GM23248 (cell line): ENCODE results near the gene SERPINA12. TPM values are rescaled to one million over a fixed set of nuclear protein-coding genes. Genes with fewer than 3 reads are reported as not detected.
A peak's percentile ranks its signal among the peaks of the same experiment; 100 is the strongest.
"Not testable (repeated sequence)": the region's sequence is repeated elsewhere in the genome, so short reads cannot be mapped to it uniquely, and the experiment has no call there.

Source experiments
- DNase-seq: peaks from one replicate; pipeline ENCODE4 v3.0.0-alpha.2; 2015
- H2AFZ ChIP-seq: fragments of 200-600 bp; sonication (generic); 2 replicates; pipeline ENCODE4 v1.6.1; 2016; ENCODE audit warnings: antibody characterized with exemption
- H3F3A ChIP-seq: fragments of 200-600 bp; sonication (generic); 2 replicates; pipeline ENCODE4 v1.6.1; 2016; ENCODE audit warnings: mild to moderate bottlenecking, antibody characterized with exemption, mixed run types; ENCODE audit not compliant: insufficient read depth
- H3K27ac ChIP-seq: fragments of 200-600 bp; sonication (generic); 2 replicates; pipeline ENCODE4 v1.5.1; 2016; ENCODE audit warnings: mild to moderate bottlenecking
- H3K27me3 ChIP-seq: fragments of 200-600 bp; sonication (generic); replicated peaks from 2 replicates; pipeline ENCODE4 v1.6.1; 2016; ENCODE audit warnings: mild to moderate bottlenecking; ENCODE audit not compliant: insufficient read depth
- H3K36me3 ChIP-seq: fragments of 200-600 bp; sonication (generic); 2 replicates; pipeline ENCODE4 v1.6.1; 2016; ENCODE audit warnings: low read depth, mild to moderate bottlenecking
- H3K4me1 ChIP-seq: fragments of 200-600 bp; sonication (generic); 2 replicates; pipeline ENCODE4 v1.6.1; 2016; ENCODE audit warnings: mild to moderate bottlenecking; ENCODE audit not compliant: insufficient read depth
- H3K4me2 ChIP-seq: fragments of 200-600 bp; sonication (generic); one replicate; pipeline ENCODE4 v1.6.1; 2016; ENCODE audit warnings: mild to moderate bottlenecking; ENCODE audit not compliant: unreplicated experiment
- H3K4me3 ChIP-seq: fragments of 200-600 bp; sonication (generic); 2 replicates; pipeline ENCODE4 v1.5.1; 2016; ENCODE audit warnings: mild to moderate bottlenecking
- H3K79me2 ChIP-seq: fragments of 200-600 bp; sonication (generic); 2 replicates; pipeline ENCODE4 v1.6.1; 2016; ENCODE audit warnings: mild to moderate bottlenecking; ENCODE audit not compliant: insufficient read depth
- H3K9ac ChIP-seq: fragments of 200-600 bp; sonication (generic); 2 replicates; pipeline ENCODE4 v1.6.1; 2016; ENCODE audit warnings: mild to moderate bottlenecking
- H3K9me2 ChIP-seq: fragments of 200-600 bp; sonication (generic); 2 replicates; pipeline ENCODE4 v1.6.1; 2016; ENCODE audit warnings: mixed run types, mild to moderate bottlenecking, moderate library complexity; ENCODE audit not compliant: insufficient read depth
- H3K9me3 ChIP-seq: fragments of 200-600 bp; sonication (generic); one replicate; pipeline ENCODE4 v1.6.1; 2017; ENCODE audit warnings: low read depth
- H4K20me1 ChIP-seq: fragments of 200-600 bp; sonication (generic); 2 replicates; pipeline ENCODE4 v1.6.0; 2016; ENCODE audit not compliant: insufficient read depth
- EZH2 ChIP-seq: fragments of 200-600 bp; sonication (generic); IDR thresholded peaks from 2 replicates; pipeline ENCODE4 v1.6.1; 2018; ENCODE audit warnings: antibody characterized with exemption, mild to moderate bottlenecking; ENCODE audit not compliant: insufficient read depth, poor library complexity, severe bottlenecking
- EZH2phosphoT487 ChIP-seq: fragments of 200-600 bp; sonication (generic); IDR thresholded peaks from 2 replicates; pipeline ENCODE4 v1.6.1; 2018; ENCODE audit warnings: antibody characterized with exemption, moderate library complexity, mild to moderate bottlenecking, low read depth; ENCODE audit not compliant: insufficient read depth
- WGBS, 2 experiments: methylation state at CpG; one replicate each; pipeline ENCODE4 v1.1.6; 2015 to 2017; ENCODE audit warnings: low lambda C conversion rate in 2 of 2, low coverage in 1 of 2; ENCODE audit errors: missing lambda C conversion rate in 2 of 2; 5-methylcytosine and 5-hydroxymethylcytosine counted together
- in situ Hi-C: fragments of 300-500 bp; cut with MboI; formaldehyde crosslinking; loops from 2 replicates; pipeline ENCODE4 v1.15.0; 2020
- polyA plus RNA-seq: library from polyadenylated mRNA; unstranded; fragments of >200 nt; fragmentation: Nextera tagmentation; extraction: Ambion mirVana; gene quantifications from 2 replicates; pipeline ENCODE4 v1.2.1, GENCODE V29; 2016
- total RNA-seq: library from RNA; depleted of rRNA; stranded (reverse); fragments of >200 nt; shearing (Covaris generic); gene quantifications from 2 replicates; pipeline ENCODE4 v1.2.3, GENCODE V29; 2014

SERPINA12 gene
- total and polyA plus RNA-seq, 2 experiments from 2014 or later = not detected

GRCh38 chr14:94485944-94486841 lies 23.1 kb downstream of the SERPINA12 start:
- H3F3A ChIP-seq = peaks cover 5% of the 10 kb centered on the region; the same call in 1 of the 2 replicates
- no peaks in the 10 kb centered on the region for H3K36me3 ChIP-seq
- H3K9me3 ChIP-seq = no peaks in the 10 kb centered on the region
- no peak overlapping the region for H3K27ac ChIP-seq
- DNase-seq = peak; percentile 75
- whole genome bisulfite sequencing, 2 experiments = 15 to 18% methylated on average over 26 of the region's 26 CpGs
- in situ Hi-C loops = no loop called here
- H3K4me3 ChIP-seq = no peak overlapping the region
- TF ChIP-seq EZH2phosphoT487 = no peak
- no peak for TF ChIP-seq EZH2
- no peaks in the 10 kb centered on the region for H4K20me1 ChIP-seq
- H3K4me1 ChIP-seq = peaks cover 8% of the 10 kb centered on the region
- H3K79me2 ChIP-seq = no peaks in the 10 kb centered on the region
- peak overlapping the region; percentile 59; the same call in 1 of the 2 replicates for H2AFZ ChIP-seq
- no peaks in the 10 kb centered on the region for H3K9me2 ChIP-seq
- H3K4me2 ChIP-seq = peak overlapping the region; percentile 41
- peaks cover 17% of the 10 kb centered on the region for H3K27me3 ChIP-seq
- H3K9ac ChIP-seq = no peak overlapping the region

- 82 to 85% methylated on average over 5 of the region's 5 CpGs for WGBS, 2 experiments
- no peak for TF ChIP-seq EZH2
- TF ChIP-seq EZH2phosphoT487 = no peak
- H3K27ac ChIP-seq = no peak overlapping the region
- H3K9me3 ChIP-seq = no peaks in the 10 kb centered on the region
- in situ Hi-C loops = no loop called here
- no peaks in the 10 kb centered on the region for H3K36me3 ChIP-seq
- peaks cover 17% of the 10 kb centered on the region for H3K4me1 ChIP-seq
- H3K4me3 ChIP-seq = no peak overlapping the region
- H3K9me2 ChIP-seq = no peaks in the 10 kb centered on the region
- no peak overlapping the region for H2AFZ ChIP-seq
- H3K9ac ChIP-seq = no peak overlapping the region
- peaks cover 10% of the 10 kb centered on the region for H3K27me3 ChIP-seq
- no peaks in the 10 kb centered on the region for H3K79me2 ChIP-seq
- DNase-seq = no peak
- H3K4me2 ChIP-seq = no peak overlapping the region
- peaks cover 13% of the 10 kb centered on the region; the same call in 1 of the 2 replicates for H3F3A ChIP-seq
- H4K20me1 ChIP-seq = no peaks in the 10 kb centered on the region
Observed at GRCh38 chr14:94484481-94484880, 24.8 kb downstream of the SERPINA12 start.

- TF ChIP-seq EZH2phosphoT487 = no peak
- TF ChIP-seq EZH2 = no peak
- Histone ChIP-seq H3K4me1 (peaks cover 17% of the 10 kb centered on the region), H3K4me2 (no peak overlapping the region), H3K4me3 (no peak overlapping the region), H3K9me3 (no peaks in the 10 kb centered on the region), H3K9me2 (no peaks in the 10 kb centered on the region), H3K79me2 (no peaks in the 10 kb centered on the region), H3K27ac (no peak overlapping the region), H4K20me1 (no peaks in the 10 kb centered on the region), H2AFZ (no peak overlapping the region), H3K27me3 (peaks cover 10% of the 10 kb centered on the region), H3K9ac (no peak overlapping the region), H3K36me3 (no peaks in the 10 kb centered on the region), H3F3A (peaks cover 13% of the 10 kb centered on the region; the same call in 1 of the 2 replicates)
- in situ Hi-C loops = no loop called here
- peak; percentile 62 for DNase-seq
- 53 to 58% methylated on average over 7 of the region's 7 CpGs for WGBS, 2 experiments
Observed at GRCh38 chr14:94483729-94484275, 25.5 kb downstream of the SERPINA12 start.

- Histone ChIP-seq H3F3A (peaks cover 13% of the 10 kb centered on the region; the same call in 1 of the 2 replicates), H3K9me3 (no peaks in the 10 kb centered on the region), H3K36me3 (no peaks in the 10 kb centered on the region), H3K4me1 (peaks cover 17% of the 10 kb centered on the region), H4K20me1 (no peaks in the 10 kb centered on the region), H2AFZ (no peak overlapping the region), H3K79me2 (no peaks in the 10 kb centered on the region), H3K4me2 (no peak overlapping the region), H3K9ac (no peak overlapping the region), H3K4me3 (no peak overlapping the region), H3K27me3 (peaks cover 4% of the 10 kb centered on the region), H3K9me2 (no peaks in the 10 kb centered on the region), H3K27ac (no peak overlapping the region)
- WGBS, 2 experiments = 87 to 89% methylated on average over 10 of the region's 10 CpGs
- no peak for DNase-seq
- in situ Hi-C loops = no loop called here
- TF ChIP-seq EZH2phosphoT487 (no peak), EZH2 (no peak)
Observed at GRCh38 chr14:94483071-94483451, 26.2 kb downstream of the SERPINA12 start.

DNA sequence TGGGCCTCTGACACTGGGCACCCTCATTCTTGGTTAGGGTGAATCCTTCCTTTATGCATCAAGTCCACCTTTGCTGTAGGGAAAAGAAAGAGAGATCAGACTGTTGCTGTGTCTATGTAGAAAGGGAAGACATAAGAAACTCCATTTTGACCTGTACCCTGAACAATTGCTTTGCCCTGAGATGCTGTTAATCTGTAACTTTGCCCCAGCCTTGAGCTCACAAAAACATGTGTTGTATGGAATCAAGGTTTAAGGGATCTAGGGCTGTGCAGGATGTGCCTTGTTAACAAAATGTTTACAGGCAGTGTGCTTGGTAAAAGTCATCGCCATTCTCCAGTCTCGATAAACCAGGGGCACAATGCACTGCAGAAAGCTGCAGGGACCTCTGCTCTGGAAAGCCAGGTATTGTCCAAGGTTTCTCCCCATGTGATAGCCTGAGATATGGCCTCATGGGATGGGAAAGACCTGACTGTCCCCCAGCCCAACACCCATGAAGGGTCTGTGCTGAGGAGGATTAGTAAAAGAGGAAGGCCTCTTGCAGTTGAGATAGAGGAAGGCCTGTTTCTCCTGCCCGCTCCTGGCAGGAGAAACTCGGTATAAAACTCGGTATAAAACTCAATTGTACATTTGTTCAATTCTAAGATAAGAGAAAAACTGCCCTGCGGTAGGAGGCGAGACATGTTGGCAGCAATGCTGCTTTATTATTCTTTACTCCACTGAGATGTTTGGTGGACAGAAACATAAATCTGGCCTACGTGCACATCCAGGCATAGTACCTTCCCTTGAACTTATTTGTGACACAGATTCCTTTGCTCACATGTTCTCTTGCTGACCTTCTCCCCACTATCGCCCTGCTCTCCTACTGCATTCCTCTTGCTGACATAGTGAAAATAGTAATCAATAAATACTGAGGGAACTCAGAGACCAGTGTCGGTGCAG lies 26.9 kb downstream of the SERPINA12 start:
- H3K79me2 ChIP-seq, H3K27ac ChIP-seq, in situ Hi-C loops, H3K9me2 ChIP-seq, H3K36me3 ChIP-seq, DNase-seq, H3K9ac ChIP-seq, H3K4me2 ChIP-seq, H3K27me3 ChIP-seq, H4K20me1 ChIP-seq, H3K4me3 ChIP-seq, H2AFZ ChIP-seq, H3K9me3 ChIP-seq: not testable (repeated sequence)
- Histone ChIP-seq H3K4me1 (peaks cover 17% of the 10 kb centered on the region), H3F3A (peaks cover 13% of the 10 kb centered on the region; the same call in 1 of the 2 replicates)
- 89 to 93% methylated on average over 10 of the region's 10 CpGs for WGBS, 2 experiments
